Stimulated activated CD8-positive, alpha-beta memory T cell treated with anti-CD3 and anti-CD28 coated beads, Interleukin-2, amount 100 ng/mL, for 1 hour (primary cell): Measurements from ENCODE around the gene EGF.
"Not testable (repeated sequence)": the region's sequence is repeated elsewhere in the genome, so short reads cannot be mapped to it uniquely, and the experiment has no call there.

ENCODE experiments used
- DNase-seq, 2 donors: peaks; one replicate each; pipeline ENCODE4 v3.0.0-alpha.2; 2020; ENCODE audit warnings: low read depth in 2 of 2

The EGF gene

DNA sequence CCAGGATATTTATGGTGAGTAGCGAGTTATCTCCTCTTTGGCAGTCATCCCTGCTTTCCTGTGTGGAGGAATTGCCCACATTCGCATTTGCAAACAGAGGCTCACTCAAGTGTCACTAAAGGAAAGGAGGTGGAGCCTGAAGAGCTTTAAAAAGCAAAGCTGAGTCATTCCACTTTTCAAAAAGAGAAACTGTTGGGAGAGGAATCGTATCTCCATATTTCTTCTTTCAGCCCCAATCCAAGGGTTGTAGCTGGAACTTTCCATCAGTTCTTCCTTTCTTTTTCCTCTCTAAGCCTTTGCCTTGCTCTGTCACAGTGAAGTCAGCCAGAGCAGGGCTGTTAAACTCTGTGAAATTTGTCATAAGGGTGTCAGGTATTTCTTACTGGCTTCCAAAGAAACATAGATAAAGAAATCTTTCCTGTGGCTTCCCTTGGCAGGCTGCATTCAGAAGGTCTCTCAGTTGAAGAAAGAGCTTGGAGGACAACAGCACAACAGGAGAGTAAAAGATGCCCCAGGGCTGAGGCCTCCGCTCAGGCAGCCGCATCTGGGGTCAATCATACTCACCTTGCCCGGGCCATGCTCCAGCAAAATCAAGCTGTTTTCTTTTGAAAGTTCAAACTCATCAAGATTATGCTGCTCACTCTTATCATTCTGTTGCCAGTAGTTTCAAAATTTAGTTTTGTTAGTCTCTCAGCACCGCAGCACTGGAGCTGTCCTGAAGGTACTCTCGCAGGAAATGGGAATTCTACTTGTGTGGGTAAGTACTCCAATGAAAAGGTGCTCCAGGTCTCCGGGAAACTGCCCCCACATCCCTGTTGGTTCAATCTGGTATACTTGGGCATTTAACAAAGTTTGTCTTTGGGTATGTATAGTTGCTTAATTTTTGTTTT lies at the start of gene EGF:
EGF (plus strand) TSS at position 178 of the 890 bp plus-strand sequence; CDS start at position 631, 453 bp downstream.
- DNase-seq, result no peak

DNA sequence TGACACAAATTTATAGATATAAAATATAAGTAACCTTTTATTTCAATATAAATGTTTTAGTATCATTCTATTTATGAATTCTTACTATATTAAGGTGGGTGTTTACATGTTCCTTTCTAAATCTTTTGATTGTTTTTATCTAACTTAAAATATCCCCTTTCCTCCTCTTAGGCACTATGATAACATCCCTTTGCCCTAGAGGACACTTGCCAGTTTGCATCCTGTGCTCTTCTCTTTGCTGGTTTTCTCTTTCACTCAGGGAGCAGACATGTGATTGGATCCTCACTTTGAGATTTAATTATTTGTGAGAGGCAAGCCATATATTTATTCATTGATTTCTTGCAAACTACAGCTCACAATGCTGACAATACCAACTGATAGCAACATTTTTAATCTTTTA lies 48.5 kb upstream of the EGF start:
- DNase-seq, result no peak

DNA sequence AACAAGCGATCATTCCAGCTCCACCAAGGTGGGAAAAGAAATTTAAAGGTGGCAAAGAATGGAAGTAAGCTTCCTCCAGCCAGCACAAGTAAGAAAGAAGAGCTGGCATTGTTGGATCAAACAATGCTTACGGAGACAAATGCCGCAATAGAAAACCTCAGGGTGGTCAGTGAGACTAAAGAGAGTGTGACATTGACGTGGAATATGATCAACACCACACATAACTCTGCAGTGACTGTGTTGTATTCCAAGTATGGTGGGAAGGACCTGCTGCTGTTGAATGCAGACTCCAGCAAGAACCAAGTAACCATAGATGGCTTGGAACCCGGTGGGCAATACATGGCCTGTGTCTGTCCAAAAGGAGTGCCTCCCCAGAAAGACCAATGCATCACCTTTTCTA lies 42.6 kb upstream of the EGF start:
- DNase-seq, result no peak

DNA sequence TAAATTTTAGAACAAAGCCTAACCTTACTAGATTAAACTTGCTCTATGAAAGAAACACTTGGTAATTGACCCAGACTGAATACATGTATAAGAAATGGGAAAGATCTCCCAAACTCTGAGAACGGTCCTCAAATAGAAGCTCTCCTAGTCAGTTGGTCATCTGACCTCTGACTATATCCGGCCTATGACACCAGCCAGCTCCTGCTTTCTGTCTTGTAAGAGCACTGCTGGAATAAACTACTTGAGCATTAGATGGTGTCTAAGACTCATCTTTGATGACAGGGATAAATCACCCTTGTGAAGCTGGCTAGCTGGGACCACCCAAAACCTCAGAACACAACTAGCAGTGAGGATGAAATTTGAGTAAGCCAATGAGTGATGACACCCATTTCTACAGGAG lies 40.6 kb upstream of the EGF start:
- DNase-seq, result no peak

DNA sequence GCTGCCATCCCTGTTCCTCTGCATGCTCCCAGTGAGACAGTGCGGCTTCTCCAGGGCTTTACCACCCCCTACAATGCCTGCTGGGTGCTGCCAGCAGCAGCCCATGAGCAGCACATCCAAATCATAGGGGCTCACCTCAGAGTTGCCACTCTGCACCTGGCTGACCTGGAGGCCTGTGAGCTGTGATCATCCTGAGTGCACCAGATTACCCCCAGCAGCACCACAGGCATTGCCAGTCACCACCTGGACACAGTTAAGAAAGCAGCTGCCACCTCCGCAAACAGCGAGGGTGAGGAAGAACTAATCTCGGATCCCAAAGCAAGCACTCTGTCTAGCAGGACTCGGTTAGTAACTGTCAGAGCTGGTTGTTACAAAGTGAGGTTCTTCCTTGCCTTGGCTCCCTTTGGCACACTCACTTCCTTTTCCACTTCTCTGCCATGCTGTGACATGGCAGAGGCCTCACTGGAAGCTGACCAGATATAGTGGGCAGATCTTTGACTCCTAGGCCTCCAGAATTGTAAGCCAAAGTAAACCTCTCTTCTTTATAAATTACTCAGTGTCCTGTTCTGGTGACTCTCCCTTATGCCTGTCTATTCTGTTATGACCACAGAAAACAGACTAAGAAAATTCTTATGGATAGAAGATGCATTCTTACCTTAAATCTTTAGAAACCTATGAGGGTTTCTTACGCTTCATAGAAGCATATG lies 39.6 kb upstream of the EGF start:
- DNase-seq, result no peak

DNA sequence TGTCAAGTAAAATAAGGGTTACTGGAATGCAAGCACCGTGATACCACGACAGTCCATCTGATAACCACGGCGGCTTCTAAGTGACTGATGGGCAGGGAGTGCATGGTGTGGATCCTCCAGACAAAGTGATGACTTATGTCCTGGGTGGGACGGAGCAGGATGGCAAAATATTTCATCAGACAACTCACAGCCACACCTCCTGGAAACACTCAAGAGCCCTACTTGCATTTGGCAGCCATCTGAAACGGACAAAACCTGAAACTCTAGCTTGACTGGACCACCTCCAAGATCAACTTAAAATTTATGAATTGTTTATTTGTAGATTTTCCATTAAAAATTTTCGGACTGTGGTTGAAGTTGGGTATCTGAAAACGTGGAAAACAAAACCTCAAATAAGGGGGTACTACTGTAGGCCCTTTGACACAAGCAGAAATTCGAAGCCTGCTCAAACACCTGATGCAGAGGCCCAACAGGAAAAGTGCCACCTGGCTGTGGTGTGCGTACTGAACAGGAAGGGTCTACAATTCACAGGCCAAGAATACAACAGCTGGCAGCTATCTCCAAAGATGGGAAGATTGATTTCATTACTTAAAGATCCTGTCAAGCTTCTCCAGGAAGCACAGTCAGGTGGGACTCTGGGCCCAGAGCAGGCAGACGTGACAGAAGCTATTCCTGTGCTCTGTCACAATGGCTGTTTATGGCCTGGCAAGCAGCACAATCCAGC lies 38.7 kb upstream of the EGF start:
- no peak for DNase-seq

DNA sequence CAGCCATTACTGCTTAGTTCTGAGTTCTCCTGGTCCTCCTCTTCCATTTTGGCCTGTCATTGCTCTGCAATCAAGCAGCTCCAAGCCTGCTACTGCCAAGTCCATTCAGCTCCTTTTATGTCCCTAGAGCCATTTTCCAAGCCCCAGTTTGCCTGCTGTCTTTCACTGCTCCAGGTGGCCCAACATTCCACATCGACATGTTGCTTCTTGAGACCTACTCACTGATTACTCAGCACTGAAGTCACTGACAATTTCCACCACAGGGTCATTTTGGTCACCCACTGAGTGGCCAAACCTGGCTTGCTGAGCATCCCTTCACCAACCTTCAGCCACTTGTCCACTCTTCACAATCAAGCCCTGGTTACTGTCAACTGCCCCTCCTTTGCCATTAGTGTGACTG lies 37.6 kb upstream of the EGF start:
- DNase-seq, result no peak

DNA sequence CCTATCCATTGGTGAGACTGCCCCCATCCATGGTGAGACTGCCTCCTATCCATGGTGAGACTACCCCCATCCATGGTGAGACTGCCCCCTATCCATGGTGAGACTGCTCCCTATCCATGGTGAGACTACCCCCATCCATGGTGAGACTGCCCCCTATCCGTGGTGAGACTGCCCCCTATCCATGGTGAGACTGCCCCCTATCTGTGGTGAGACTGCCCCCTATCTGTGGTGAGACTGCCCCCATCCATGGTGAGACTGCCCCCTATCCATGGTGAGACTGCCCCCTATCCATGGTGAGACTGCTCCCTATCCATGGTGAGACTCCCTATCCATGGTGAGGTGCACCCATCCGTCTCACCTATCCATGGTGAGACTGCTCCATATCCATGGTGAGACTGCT lies 37.1 kb upstream of the EGF start:
- DNase-seq, result not testable (repeated sequence)

DNA sequence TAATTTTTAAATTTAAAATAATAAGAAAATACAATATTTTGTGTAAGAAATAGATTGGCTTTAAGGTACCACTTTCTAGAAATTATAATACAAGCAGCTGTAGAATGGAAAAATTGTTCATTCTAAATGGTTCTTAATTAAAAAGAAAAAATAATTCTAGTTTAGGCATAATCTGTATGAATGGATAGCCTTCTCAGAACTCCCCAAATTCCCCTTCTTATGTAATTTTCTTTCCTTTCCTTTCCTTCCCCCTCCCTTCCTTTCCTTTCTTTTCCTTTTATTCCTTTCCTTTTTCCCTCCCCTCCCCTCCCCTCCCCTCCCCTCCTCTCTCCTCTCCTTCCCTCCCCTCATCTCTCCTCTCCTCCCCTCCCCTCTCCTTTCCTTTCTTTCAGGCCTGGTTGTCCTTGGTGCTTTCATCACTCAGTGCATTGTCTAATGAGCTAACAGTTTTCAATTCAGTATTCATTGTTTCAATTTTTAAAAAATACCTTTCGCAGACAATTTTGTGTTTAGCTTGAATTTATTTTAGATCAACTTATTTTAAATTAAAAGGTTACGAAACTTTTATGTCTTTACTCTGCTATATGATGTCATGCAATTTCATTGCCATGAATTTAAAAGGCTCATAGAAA lies 35.9 kb upstream of the EGF start:
- no peak for DNase-seq

DNA sequence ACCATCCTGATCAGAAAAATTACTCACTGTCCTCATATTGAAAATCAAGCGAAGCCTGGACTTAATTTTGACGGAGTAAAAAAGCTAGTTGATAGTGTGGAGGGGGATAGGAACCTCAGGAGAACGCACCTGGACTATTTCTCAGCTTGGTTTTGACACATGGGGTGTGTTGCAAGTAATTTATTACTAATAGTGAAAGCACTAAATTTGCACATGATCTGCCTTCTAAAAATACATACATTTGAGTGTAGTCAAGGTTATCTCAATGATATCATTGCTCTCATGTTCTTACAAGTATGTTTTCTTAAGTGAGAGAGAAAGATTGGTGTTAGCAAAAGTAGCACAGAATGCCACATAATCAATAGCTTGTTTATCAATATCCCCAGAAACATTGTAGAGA lies 35.3 kb upstream of the EGF start:
- no peak for DNase-seq

DNA sequence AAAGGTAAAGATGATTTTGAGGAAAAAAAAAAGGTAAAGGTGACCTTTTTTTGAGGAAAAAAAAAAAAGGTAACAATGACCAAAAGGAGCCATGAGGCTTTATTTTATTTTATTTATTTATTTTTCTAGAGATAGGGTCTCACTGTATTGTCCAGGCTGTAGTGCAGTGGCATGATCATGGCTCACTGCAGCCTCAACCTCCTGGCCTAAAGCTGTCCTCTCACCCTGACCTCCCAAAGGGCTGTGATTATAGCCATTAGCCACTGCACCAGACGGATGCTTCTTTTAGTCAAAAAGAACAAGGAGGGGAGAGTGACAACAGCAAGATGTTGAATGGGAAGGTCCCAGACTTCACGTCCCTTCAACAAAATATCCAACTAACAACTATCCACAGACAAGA lies 34.3 kb upstream of the EGF start:
- no peak for DNase-seq

DNA sequence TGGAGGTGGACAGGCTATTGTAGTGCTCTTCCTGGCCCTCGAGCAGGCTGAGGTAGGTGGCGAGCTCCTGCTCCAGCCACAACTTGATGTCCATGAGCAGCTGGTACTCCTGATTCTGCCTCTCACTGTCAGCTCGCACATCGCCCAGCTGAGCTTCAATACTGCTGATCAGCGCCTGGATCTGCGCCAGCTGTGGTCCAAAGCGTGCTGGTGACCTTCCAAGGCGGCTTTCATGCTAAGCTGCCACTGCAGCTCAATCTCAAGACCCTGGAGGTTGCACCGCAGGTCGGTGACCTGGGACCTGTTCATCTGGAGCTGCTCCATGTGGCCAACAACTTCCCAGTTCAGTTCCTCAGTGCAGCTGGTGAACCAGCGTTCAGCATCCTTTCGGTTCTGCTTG lies 33.6 kb upstream of the EGF start:
- no peak for DNase-seq

DNA sequence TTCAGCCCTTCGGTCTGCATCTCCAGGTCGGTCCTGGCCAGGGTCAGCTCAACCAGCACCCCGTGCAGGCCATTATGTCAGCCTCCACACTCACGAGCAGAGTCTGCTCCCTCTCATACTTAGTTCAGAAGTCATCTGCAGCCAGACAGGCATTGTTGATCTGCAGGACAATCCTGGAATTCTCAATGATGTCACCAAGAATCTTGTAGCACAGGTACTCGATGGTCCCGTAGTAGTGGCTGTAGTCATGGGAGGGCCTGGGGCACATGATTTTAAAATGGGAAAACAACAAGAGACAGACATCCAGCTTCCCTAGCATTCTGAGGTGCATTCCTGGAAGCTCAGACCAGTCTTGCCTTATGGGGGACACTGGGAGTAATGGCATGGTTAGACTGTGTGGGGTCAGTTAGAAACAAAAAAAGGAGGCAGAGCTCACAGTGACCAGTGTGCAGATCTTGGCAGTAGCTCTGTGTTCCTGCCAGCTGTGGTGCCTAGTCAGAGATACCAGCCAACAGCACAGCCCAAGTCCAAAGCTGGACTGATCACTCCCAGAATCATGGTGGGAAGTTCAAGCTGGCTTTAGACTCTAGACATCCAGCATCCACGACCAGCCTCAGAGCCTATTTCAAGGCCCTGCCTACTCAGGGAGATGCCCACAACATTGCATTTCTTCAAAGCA lies 32.9 kb upstream of the EGF start:
- DNase-seq, result no peak

DNA sequence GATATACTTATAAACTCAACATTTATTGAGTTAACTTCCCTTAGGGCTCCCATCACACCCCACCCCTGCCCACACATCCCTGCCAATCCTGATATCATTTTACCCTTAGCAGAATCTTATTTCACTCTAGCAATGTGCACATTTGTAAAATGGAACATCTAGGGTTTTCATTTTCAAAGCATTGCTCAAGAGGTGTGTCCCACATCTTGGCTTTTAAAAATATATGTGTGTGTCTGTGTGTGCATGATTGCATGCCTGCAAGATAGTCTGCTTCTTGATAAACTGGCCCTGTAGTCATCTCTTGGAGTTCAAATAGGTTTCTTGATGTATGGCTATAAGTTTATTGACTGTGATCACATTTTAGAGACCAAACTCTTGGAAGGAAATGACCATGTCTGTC lies 26.4 kb upstream of the EGF start:
- DNase-seq, result no peak

DNA sequence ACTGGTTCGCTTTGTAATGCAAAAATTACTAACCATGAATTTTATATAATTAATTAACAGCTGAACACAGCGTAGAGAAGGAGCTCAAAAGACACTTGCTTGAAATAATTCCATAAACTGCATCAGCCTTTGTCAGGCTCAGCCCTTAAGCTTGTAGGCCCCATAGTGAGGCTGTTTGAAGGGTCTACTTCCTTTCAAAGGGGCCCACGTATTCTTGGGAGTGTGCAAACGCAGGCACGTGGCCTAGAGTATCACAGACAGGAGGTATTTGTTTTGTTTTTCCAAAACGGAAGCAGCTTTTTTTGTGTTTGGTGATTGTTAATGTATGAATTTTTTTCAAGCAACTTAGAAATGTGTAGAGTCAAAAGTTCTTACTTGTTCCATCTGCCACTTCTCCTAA lies 25.6 kb upstream of the EGF start:
- DNase-seq, result no peak

DNA sequence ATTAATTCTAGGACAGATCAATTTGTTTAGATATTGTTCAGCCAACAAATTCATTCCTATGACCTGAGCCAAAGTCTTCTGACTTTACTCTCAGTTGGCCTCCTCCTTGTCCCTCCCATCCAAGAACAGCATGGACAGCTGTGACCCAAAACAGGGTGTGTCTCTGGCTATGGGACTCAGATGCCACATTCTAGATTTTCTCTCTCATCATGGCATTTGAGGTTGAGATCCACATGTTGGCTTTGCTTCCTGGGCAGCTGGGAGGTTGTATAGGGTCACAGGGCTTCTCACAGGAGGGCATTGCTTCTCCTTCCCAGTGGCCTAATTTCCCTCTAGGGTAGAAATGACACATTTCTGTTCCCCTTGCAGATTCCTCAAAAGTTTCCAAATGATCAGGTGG lies 22.6 kb upstream of the EGF start:
- no peak for DNase-seq

DNA sequence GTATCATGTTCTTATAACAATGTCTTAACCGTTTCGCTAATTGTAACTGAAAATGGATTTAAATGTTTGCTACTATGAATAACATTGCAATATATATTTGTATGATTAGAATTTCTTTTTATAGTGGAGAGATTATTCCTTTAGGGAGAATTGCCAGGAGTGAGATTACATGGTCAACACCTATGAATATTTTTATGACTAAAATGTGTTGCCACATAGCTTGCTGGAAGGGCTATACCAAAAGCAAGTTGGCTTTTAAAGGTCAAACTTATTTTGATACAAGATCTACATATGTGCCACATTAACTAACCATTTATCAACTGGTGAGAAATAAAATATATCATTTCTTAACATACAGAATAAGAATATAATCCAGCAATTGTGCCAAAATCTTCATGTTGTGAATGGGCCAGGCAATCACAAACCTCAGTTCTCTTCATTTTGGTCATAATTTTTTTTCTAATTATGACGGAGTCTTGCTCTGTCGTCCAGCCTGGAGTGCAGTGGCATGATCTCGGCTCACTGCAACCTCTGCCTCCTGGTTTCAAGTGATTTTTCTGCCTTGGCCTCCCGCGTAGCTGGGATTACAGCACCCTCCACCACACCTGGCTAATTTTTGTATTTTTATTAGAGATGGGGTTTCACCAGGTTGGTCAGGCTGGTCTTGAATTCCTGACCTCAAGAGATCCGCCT lies 10.0 kb upstream of the EGF start:
- DNase-seq, result no peak

DNA sequence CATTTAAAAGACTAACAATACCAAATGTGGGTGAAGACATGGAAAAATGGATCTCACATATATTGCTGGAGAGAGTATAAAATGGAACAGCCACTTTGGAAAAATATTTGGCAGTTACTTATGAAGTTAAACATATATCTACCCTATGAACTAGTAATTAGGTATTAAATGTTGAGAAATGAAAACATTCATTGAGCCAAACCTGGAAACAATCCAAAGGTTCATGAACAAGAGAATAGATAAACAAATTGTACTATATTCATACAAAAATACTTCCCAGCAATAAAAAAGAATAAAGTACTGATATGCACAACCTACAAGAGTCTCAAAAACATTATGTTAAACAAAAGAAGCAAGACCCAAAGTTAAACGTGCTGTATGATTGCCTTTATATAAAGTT lies 4.0 kb upstream of the EGF start:
- no peak for DNase-seq

DNA sequence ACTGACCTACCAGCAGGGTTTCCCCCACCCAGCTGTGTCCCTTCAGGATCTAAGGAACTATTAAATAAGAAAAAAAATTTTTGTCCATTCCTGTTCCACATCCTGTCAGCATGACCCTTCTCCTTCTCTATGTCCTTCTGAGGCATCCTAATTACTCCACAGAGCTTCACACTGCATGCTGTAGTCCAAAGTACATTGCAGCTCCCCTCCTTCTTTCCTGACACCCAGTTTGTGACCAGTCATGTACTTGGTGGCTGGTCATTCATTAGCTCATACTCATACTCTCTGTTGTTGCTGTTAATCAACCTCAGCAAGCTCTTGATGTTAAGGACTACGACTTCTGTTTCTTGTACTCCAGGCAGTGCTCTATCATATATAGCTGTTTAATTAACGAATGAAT lies 2.4 kb upstream of the EGF start:
- DNase-seq, result no peak

DNA sequence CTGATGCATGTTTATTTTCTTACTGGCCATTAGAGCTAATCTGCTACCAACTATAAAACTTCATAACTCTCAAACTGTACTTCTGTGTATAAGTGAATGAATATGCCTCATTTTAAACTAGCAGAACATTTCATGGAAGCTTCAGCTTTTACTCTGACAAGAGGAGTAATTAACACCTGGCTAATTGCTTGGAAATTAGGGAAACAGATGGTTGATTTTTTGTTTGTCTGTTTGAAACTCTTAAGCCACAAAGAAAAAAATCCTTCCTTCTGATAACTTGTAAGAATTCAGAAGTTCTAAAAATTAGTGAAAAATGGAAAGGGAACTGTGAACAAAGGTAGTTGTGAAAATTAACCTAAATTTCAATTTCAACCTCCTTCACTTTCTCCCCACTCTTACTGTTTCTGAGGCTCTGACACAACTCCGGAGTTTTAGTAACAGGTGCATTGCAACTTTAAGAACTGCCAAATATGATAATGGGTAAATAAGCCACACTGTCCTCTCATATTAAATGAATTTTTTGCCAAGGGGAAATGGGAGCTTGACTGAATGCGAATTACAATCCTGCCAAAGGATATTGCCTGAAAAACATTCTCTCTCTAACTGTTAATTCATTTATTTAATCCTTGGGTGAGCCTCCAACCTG lies 1.0 kb downstream of the EGF start:
- DNase-seq, result no peak

DNA sequence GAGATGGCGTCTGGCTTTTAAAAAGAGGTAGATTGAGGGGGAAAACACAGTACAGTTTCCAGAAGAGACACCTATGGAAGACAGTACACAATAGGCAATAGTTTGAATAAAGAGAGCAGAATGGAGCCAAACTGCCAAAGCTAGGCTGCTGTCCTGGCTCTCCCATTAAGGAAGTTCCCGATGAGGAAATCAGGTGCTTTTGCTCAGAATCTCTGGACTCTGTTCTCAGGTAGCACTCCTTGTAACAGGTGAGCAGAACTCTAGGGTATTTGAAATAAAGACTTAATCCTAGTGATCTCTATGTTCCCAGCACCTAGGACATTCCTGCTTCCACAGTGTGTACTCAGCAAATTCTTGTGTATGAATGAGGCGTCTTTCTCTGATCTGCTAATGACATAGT lies 1.6 kb downstream of the EGF start:
- no peak for DNase-seq
